Erythroblast (primary cell): ENCODE data around the gene ACSL1.

Experiments used
- GATA1 ChIP-seq: IDR thresholded peaks from 2 replicates; pipeline ENCODE4 v1.6.1; 2011; ENCODE audit warnings: low read depth, mild to moderate bottlenecking, control low read depth, low read length, moderate library complexity
- POLR2A ChIP-seq: IDR thresholded peaks from 2 replicates; pipeline ENCODE4 v1.6.1; 2011; ENCODE audit warnings: mild to moderate bottlenecking, low read length

DNA sequence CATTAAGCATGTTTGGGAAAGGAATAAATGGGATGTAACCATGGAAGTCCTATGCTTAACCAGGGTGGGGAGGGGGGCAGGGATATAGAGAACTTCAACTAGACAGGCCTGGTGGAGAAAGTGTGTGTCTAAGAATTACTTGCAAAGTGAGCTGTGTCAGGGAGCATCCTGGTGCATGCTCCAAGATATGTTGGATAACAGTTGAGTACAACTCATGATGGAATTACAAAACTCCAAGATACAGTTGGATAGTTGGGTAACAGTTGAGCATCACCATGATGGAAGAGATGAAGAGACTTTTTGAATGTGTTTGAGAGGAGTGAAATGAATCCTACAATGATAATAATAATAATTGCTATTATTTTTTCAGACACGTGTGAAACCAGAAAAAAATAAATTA lies 26.1 kb upstream of the ACSL1 start:
- TF ChIP-seq POLR2A (no peak), GATA1 (no peak)
